ENCODE measurements around the gene MEPE.

The MEPE gene

GRCh38 chr4:87843936-87844335 is 11.2 kb downstream of the MEPE start:
- no peak for DNase-seq

DNA sequence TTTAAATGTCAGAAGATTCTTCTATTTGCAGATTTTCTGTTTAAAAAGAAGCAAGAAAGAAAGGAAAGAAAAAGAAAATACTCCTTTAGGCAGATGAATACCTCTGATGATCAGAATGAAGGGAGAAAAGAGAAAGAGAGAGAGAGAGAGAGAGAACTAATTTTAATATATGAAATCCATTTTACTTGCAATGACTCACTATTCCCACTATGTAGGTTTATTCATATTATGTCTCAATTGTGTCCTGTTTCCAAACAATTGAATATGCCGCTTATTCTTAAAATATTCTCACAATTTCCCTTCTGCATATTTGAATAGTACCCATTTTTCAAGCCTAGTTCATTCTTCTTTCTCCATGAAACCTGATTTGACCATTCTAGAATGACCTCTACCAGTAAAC is 11.7 kb downstream of the MEPE start:
- DNase-seq = no peak

DNA sequence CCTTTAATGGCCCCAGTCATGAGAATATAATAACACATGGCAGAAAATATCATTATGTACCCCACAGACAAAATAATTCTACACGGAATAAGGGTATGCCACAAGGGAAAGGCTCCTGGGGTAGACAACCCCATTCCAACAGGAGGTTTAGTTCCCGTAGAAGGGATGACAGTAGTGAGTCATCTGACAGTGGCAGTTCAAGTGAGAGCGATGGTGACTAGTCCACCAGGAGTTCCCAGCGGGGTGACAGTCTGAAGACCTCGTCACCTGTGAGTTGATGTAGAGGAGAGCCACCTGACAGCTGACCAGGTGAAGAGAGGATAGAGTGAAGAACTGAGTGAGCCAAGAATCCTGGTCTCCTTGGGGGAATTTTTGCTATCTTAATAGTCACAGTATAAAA is 13.5 kb downstream of the MEPE start:
- DNase-seq = no peak

DNA sequence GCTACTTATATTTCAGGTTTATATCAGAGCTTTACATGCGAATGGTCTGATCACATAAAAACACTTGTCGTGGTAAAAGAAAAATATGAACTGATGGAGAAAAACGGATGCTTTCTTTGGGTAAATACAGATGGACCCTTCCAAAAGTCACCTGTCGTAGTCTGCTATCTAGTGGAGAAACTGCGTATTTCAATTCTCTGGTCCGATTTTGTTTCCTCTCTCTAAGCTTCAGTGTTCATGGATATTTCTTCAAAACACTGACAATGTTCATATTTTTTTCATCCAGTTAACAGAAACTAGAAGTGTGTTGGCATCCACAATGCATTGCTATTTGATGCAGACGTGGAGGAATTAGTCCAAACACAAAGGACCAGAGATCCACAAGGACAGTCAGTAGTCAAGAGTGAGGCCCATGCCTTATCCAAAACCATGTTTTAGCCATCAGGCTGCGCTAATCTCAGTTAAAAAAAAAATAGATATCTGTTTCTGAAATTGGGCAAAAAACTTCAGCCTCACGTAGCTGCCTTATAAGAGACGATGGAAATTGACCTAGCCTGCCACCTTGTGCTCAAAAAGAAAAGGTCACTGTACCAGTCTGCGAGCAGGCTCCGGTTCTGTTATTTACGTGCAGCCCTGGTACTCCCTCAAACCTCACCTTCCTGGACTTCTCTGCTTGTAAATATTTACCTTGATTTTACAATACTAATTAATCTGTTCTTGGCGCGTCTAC is 16.0 kb downstream of the MEPE start:
- DNase-seq = peak; percentile 47

- peak; percentile 47 for DNase-seq
These were observed 16.8 kb downstream of the MEPE start for GRCh38 chr4:87849612-87850011.

DNA sequence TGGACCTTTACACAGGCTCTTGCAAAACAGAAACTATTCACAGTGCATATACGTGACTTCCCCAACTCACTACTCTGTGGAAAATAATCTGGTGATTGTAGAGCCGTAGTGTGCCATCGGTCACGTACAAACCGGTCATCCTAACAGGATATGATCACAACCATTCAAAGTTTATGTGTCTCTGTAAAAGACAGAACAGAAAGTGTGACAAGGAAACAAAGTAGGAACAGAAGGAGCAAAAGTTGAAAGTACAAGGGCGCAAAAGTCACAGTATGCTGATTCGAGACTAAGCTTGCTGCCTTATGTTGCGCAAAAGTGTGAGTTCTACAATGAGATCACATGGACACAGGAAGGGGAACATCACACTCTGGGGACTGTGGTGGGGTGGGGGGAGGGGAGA is 18.6 kb downstream of the MEPE start:
- DNase-seq = no peak

GRCh38 chr4:87851953-87852352 is 19.2 kb downstream of the MEPE start:
- DNase-seq = no peak

DNA sequence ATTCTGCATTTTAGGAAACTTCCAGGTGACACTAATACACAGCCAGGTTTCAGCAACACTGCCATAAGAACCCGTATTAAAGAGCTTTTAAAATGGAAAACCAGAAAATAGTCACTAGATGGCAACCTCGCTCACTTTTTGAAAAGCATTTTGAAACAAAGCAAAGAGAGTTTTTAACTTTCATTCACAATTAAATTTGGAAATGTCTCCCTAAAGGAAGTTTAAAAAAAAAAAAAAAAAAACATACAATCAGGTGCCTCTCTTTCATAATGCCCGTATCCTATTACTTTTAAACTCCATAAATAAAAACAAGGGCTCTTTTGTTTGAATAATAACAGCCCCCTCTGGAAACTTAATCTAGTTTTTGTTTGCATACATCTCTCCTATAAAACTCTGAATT is 20.3 kb downstream of the MEPE start:
- peak; percentile 58 for DNase-seq

- no peak for DNase-seq
These were observed 21.1 kb downstream of the MEPE start for GRCh38 chr4:87853891-87854290.

- no peak for DNase-seq
These were observed 22.8 kb downstream of the MEPE start for GRCh38 chr4:87855559-87855958.

DNA sequence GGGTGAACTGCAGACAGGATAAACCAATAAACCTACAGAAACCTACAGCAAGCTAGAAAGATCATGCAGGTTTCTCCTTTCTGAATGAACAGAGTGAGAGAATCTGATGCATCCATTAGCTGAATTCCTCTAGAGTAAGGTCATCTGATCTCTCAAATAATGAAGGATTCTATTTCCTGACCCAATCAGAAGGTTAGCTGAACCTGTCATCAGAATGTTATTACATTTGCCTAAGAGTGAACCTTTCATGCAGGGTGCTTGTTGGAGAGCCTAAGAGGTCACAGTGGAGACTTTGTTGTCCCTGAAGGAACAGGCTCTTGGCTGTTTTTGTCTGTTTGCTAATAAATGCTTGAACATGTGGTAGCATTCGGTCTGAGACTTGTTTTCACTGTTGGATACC is 24.0 kb downstream of the MEPE start:
- no peak for DNase-seq

DNA sequence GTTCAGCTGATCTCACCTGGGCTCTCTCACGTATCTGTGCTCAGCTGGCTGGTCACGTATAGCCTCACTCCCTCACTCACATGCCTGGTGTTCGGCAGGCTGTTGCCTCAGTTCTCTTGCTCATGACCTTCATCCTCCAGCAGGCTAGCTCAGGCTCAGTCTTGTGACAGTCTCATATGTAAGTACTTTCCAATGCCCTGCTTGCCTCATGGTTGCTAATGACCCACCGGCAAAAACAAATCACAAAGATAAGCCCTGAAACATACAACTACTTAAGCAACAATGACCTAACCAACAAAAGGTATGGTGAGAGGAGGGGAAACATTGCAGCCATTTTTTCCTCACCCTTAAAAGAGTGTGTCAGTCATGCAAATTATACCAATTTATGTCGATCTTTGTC is 25.0 kb downstream of the MEPE start:
- no peak for DNase-seq

DNA sequence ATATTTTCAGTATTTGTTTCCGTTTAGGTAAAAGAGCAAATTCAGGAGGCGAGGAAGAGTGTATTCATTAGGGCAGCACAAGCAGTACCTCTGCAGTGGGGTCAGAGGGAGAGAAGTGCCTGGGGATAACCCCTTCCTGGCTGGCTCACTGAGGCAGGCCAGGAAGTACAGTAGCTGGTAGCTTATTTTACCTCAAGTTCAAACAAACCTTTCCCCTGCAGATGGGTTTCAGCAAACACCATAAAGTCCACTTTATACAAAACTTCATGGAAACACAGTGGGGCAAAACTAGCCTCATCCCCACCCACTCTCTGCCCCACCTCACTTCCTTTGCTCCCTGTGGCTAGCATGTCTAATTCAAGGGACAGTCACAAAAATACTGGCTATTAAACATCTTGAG is 29.5 kb downstream of the MEPE start:
- no peak for DNase-seq

GRCh38 chr4:87863486-87863885 is 30.7 kb downstream of the MEPE start:
- DNase-seq = no peak

DNA sequence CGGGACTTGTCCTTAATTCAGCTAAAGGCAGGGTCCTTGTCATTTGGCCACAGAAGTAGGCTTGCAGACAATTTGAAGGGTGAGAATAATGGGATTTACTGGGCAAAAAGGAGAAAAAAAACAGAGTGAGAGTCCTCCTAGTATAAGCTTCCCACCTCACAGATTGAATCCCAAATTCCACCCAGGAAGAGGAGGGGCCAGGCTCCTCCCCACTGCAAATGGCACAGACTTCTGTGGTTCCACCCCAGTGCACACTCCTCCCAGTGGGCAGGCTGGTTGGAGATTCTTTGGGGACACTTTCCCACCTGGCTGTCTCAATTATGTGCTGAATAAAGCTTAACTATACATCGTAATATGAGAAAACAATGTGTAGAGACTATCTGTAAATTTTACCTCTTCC is 31.6 kb downstream of the MEPE start:
- no peak for DNase-seq

DNA sequence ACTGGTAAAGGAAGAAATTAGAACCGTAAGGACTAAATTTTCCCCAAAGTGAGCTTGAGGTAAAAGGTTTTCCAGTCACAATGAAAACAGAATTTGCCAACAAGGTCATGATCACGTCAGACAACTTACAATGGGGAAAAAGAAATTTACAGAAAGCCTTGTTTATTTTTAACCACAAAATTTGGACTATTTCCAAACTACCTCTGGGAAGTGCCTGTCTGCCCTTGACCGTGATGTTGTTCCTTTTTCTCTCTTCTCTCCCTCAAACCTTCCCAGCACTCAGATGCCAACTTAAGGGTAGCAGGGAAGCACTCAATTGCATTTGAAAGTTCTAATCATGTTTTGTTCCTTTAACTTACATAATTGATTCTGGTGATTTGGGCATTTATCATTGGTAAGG is 32.5 kb downstream of the MEPE start:
- no peak for DNase-seq

DNA sequence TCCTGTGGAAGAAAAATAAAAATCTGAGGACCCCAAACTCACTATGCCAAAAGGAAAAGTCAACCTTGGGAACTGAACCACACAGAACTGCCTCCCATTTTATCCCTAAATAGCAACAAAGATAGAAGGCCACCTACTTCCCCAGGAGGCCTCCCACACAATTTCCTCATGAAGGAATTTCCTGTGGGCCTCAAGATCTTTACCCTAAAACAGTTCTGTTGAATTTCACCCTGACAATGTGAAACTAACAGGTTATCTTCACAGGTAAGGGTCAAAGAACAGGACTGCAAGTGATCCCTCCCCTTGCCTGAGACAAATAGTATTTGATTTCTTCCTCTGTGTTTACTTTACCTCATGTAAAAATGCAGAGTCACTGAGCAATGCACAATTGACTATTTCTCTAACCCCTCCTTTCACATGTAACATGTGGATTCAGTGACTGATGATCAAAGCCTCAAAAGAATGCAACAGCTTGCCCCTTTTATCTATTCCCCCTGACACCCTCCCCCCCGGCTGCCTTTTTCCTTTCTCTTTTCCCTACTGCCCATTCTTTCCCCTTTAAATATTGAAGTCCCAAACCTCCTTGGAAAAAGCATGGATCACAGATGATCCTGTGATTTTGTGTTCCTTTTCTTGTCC is 33.3 kb downstream of the MEPE start:
- DNase-seq = no peak

DNA sequence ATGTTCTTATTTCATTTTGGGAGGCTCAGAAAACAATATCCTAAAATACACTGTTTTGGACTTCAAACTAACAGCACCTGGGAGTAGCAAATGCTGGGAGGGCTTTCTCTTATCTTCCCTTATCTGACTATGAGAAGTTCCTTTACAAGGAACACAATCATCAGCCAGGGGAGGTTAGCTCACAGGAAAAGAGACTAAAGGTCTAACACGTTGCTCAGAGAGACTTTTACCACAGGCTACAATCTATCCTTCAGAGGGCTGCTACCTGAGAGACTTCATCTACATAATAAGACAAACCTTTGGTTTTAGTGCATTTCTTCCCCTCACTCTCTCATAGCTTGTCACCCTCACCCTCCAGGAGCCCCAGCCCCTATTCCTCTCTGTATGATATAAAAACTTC is 35.8 kb downstream of the MEPE start:
- no peak for DNase-seq

DNA sequence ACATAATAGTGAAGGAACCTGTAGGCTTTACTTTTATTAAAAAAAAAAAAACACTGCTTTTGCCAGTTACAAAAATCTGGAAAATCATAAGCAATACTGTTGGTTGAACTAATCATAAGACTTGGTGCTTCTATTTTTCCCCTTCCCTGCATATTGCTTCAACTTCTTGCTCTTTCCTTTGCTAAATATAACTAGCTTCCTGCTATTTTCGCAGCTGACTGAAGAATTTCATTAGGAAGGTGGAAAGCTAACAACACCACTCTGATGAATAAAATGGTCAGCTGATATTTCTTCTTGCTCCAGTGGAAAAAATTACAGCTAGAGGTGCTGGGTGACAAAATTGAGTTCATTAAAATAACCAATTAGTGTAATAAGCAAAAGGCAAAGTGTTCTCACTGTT is 39.3 kb downstream of the MEPE start:
- no peak for DNase-seq

DNA sequence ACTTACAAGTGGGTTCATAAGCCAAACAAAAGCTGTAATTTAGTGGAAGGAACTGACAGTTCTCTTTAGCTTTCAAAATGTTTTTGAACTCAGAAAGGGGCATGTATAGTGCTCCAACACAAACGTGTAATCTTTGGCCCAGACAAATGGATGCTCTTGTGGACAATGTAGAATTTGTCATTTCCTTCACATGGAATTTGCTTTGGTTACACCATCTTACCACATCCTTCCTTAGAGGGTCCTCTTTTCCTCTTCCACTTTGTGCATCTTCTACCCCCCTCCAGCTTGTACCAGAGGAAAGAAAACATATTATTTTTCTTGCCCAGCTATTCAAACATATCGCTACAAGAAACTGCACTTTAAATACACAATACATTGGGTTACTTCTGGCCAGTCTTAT is 42.4 kb downstream of the MEPE start:
- no peak for DNase-seq

DNA sequence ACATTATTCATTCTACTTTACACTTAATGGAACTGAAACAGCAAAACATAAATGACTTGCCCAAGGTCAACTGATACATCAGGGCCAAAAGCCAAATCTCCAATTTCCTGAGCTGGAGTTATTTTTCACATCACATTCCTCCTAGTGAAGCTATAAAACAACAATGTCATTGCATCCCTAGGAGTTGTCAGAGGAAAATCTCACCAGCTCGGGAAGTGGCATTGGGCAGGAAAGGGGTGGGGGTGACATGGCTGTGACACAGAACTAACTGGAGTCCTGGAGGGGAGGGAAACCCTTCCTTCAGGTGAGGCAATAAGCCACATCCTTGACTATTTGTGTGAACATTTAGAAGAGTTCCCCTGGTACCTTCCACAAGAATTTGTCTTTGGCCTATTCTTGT is 47.3 kb downstream of the MEPE start:
- no peak for DNase-seq

- DNase-seq = no peak
These were observed 48.3 kb downstream of the MEPE start for GRCh38 chr4:87881115-87881514.

DNA sequence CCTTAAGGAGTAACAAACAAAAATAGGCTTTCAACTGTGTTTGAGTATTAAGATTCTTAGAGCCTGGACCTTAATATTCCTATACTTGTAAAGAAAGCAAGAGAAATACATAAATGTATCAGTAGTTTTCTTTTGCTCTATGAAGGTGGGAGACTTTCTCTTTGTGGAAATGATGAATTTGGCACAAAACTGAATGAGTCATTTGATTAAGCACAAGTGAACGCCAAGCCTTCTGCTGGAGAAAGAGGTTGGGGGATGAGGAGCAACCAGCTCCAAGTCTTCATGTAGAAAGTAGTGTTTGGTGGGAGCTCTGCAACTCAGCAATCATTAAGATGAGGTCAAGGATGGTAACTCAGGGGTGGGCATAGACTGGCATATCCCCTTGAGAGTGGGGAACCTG is 49.6 kb downstream of the MEPE start:
- no peak for DNase-seq

- no peak for DNase-seq
These were observed 50.1 kb downstream of the MEPE start for GRCh38 chr4:87882861-87883260.

GRCh38 chr4:87884976-87885549 is 52.3 kb downstream of the MEPE start:
- no peak for DNase-seq

Measured in KG1 (cell line).